ENCODE results near the gene DOLPP1. TPM values are rescaled to one million over a fixed set of nuclear protein-coding genes. Genes with fewer than 3 reads are reported as not detected.
A peak's percentile ranks its signal among the peaks of the same experiment; 100 is the strongest.

DOLPP1 gene
- total and polyA plus RNA-seq, 2 of the 13 experiments (the other 11 are each of a cell fraction or from before 2014, with no cell fraction given), result 21.0 to 34.1 TPM

- TF ChIP-seq CREB1 (IDR thresholded peaks at IDR 0.05) (peak; percentile 67), CREB1 (CRISPR knock-in tag; IDR thresholded peaks at IDR 0.05) (peak; percentile 65), FOXP4 (CRISPR knock-in tag; IDR thresholded peaks at IDR 0.05) (peak; percentile 37), ETV5 (CRISPR knock-in tag; IDR thresholded peaks at IDR 0.05; ENCODE audit: borderline replicate concordance) (peak; percentile 40; the same call in 1 of the 2 replicates), ZFP90 (CRISPR knock-in tag; IDR thresholded peaks at IDR 0.05; ENCODE audit: borderline replicate concordance) (peak; percentile 15; the same call in 1 of the 2 replicates), HNF1B (CRISPR knock-in tag; IDR thresholded peaks at IDR 0.05) (peak; percentile 76; the same call in 1 of the 2 replicates), RAD51 (IDR thresholded peaks at IDR 0.05; ENCODE audit: borderline replicate concordance) (peak; percentile 96), ZFP36L1 (CRISPR knock-in tag; IDR thresholded peaks at IDR 0.05) (no peak), ZNF547 (CRISPR knock-in tag; IDR thresholded peaks at IDR 0.05) (no peak), KDM2A (CRISPR knock-in tag; IDR thresholded peaks at IDR 0.05; ENCODE audit: borderline replicate concordance, low read depth) (peak; percentile 57; the same call in 1 of the 2 replicates), BHLHE40 (IDR thresholded peaks at IDR 0.05; ENCODE audit: low read length) (peak; percentile 86), MEF2D (CRISPR knock-in tag; IDR thresholded peaks at IDR 0.05) (peak; percentile 61; the same call in 1 of the 2 replicates), TIGD3 (CRISPR knock-in tag; IDR thresholded peaks at IDR 0.05; ENCODE audit: borderline replicate concordance) (no peak), TFDP2 (CRISPR knock-in tag; IDR thresholded peaks at IDR 0.05) (peak; percentile 77), RFXAP (CRISPR knock-in tag; IDR thresholded peaks at IDR 0.05; ENCODE audit: borderline replicate concordance) (0 out of 2 replicates have a peak, but pooled peaks have one; percentile 28), ZNF768 (CRISPR knock-in tag; IDR thresholded peaks at IDR 0.05) (no peak), SNRNP70 (IDR thresholded peaks at IDR 0.05; ENCODE audit: low read depth, low read length) (no peak), RXRB (CRISPR knock-in tag; IDR thresholded peaks at IDR 0.05; ENCODE audit: borderline replicate concordance) (0 out of 2 replicates have a peak, but pooled peaks have one; percentile 20), GPBP1L1 (CRISPR knock-in tag; IDR thresholded peaks at IDR 0.05) (no peak), ZIK1 (CRISPR knock-in tag; IDR thresholded peaks at IDR 0.05; ENCODE audit: borderline replicate concordance, low read depth) (no peak), ZNF761 (CRISPR knock-in tag; conservative IDR thresholded peaks at IDR 0.05) (no peak; the same call in 1 of the 2 replicates), SMYD3 (CRISPR knock-in tag; IDR thresholded peaks at IDR 0.05) (no peak), MXD4 (CRISPR knock-in tag; IDR thresholded peaks at IDR 0.05) (peak; percentile 41; the same call in 1 of the 2 replicates)
Measured at GRCh38 chr9:129036241-129036922, 44.5 kb upstream of the DOLPP1 start, which contains the start of gene MIGA2 (continued).

Data from HepG2 (cell line).